ENCODE measurements around the gene MED9.

DNA sequence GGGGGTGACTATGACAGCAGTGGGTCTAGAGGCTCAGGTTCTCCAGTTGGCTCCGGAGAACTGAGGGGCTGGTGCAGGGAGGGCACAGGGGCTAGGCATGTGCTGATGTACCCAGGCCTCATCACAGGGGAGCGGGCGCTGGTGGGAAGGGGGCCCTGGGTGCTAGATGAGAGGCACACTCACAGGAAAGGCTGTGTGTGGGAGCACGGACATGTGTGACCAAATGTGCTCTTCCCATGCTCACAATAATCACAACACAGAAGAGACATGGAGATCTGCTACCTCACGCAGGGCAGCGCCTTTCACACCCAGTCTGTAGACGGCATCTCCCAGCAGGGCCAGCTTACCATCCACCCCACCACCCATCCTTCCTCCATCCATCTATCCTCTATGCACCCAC lies 36.8 kb downstream of the MED9 start:
- TF ChIP-seq RAD21 (conservative IDR thresholded peaks at IDR 0.05) (no peak), POLR2AphosphoS5 (IDR thresholded peaks at IDR 0.05) (no peak), CTCF (IDR thresholded peaks at IDR 0.05; ENCODE audit: poor library complexity, severe bottlenecking) (no peak), EZH2 (IDR thresholded peaks at IDR 0.05; ENCODE audit: borderline replicate concordance, insufficient read depth, low read length, poor library complexity, severe bottlenecking) (no peak)

Measured in neural cell (in vitro differentiated cells).